NCI-H187 (cell line): ENCODE data around the gene ECSCR.
A peak's percentile ranks its signal among the peaks of the same experiment; 100 is the strongest.
"Not testable (repeated sequence)": the region's sequence is repeated elsewhere in the genome, so short reads cannot be mapped to it uniquely, and the experiment has no call there.

Source experiments
- DNase-seq, 2 experiments: peaks; one replicate each; lab custom pipeline; 2025; lab: John Stamatoyannopoulos, UW

ECSCR gene

GRCh38 chr5:139445325-139446170, 17.0 kb downstream of the ECSCR start:
- no peak for DNase-seq

DNA sequence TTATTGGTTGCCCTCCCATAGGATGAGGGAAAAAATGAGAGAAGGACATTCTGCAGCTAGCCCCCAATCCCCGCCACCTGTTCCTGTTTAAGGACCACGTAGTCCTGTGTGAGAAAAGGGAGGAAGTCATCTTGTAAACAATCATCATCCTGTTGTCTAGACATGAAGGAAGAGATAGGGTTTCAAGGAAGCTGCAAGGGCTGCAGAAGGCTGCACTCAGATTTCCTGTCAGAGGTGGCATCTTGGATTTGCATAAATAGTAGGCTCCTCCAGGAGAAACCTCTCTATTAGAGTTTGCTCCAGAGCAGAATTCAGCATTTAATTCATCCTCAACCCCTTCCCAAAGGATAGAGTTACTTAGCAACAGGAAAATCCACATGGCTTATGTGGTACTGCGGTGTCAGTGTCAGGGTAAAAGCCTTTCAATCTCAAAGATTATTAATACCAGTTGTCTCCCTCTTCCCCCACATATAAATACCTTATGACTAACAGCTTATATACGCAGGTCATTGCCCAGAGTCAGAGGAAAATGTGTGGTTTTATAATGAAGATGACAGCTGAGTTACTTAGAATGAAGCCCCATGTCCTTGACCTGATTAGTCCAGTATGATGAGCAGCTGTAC, 18.6 kb downstream of the ECSCR start:
- no peak for DNase-seq

- not testable (repeated sequence) for DNase-seq
Observed at GRCh38 chr5:139440416-139440815, 22.1 kb downstream of the ECSCR start.

- DNase-seq: peak; percentile 88 to 90
Observed at GRCh38 chr5:139439013-139439903, 23.3 kb downstream of the ECSCR start, which contains the start of gene DNAJC18. Gene DNAJC18, minus strand, starts transcription at chr5:139439525. Its CDS starts 80 bp downstream, at chr5:139439445.

DNA sequence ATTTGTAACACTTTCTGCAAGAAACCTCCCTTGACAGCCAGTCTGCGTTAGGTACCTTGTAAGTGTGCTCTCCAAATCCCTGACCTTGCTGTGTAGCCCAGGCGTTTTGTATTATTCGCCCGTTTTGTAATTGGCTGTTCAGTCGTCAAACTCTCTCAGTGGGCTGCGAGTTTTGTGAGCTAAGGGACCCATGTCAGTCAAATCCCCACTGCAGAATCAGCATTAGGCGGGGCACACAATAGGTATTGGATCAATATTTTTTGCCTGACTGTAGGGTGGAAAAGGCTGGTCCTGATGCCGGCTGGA, 23.9 kb downstream of the ECSCR start:
- no peak for DNase-seq

- no peak for DNase-seq
Observed at GRCh38 chr5:139435676-139436075, 26.9 kb downstream of the ECSCR start.

DNA sequence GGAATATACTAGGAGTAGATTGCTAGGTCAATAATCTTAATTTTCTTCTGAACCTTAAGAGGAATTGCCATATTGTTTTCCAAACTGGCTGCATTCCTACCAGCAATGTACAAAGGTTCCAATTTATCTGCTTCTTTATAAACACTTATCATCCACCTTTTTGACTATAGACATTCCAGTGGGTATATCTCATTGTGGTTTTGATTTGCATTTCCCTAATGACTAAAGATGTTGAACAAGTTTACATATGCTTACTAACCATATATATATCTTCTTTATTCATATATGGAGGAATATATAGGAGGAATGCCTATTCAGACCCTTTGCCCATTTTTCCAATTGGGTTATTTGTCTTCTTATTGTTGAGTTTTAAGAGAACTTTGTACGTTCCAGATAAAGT, 30.8 kb downstream of the ECSCR start:
- no peak for DNase-seq

DNA sequence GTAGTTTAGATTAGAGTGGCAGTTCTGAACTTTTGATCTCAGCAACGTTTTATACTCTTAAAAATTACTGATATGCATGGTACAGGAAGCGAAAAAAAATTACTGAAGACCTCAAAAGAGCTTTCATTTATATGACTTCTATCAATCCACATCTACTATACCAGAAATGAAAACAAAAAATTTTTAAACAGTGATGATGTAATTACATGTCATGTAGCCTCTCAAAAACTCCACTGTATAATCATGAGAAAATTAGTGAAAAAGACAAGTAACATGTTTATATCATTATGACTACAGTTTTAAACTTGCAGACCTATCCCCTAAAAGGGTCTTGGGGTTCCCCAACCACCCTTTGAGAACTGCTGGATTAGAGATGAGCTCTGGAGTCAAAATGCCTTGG, 32.5 kb downstream of the ECSCR start:
- DNase-seq: no peak

GRCh38 chr5:139426203-139426885, 36.2 kb downstream of the ECSCR start:
- no peak for DNase-seq

- no peak for DNase-seq
Observed at GRCh38 chr5:139425497-139425896, 37.0 kb downstream of the ECSCR start.

GRCh38 chr5:139422307-139422893, 40.1 kb downstream of the ECSCR start:
- peak; percentile 11 to 26 for DNase-seq

DNA sequence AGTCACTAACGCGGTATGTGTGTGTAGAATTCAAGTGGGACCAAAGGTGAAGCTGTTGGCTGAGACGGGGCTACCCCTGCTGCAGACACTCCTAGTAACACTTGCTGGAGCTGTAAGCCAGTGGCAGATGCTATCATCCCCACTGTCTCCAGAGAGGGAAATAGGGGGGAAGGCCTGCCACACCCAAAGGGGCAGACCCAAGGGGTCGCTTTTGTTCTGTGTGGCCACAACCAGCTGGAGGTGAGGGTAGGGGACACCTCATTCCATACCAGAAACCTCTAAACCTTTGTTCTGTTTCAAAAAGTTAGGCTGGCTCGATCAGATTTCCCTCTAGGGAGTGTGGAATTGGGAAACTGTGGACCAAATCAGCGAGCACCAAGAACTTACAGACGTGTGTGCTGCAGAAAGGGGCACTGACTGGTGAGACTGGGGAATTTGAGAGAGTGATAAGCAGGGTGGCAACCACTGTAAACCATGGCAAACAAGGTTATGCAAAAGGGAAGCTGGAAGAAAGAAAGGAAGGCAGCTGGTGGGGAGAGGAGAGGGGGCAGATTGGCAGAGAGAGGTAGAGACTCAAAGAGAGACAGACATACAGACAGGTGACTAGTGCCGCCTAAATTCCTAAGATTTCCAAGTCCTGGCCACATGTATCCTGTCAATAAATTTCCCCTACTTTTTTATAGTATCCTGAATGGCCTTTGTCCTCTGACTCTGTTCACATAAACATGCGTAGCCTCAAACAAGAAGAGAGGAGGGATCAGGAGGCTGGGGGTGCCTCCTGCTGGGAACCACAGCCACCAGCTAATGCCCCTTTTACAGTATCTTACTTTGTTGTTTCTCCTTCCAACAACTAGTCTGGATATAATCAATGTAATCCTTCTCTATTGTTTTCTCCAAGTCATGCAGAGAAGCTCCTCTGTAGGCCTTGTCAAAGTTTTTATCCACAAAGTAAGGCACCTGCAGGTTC, 43.0 kb downstream of the ECSCR start:
- no peak for DNase-seq

GRCh38 chr5:139418793-139419192, 43.8 kb downstream of the ECSCR start:
- no peak for DNase-seq

DNA sequence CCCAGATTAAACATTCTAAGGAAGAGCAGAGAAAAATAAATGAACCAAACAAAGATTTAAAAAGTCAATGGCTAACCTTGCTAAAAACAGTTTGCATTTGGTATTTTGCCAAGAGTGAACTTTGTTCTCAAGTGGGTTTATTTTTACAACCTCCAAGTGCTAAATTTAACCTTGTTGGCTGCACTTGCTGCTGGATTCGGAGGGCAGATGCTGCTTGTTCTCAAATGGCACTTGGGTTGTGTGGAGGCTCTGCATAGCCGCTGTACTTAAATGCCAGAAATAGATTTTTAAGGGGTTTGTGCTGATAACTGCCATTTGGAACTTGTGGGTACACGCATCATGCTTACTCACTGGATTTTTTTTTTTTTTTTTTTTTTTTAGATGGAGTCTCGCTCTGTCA, 45.3 kb downstream of the ECSCR start:
- peak; percentile 44 to 58 for DNase-seq

DNA sequence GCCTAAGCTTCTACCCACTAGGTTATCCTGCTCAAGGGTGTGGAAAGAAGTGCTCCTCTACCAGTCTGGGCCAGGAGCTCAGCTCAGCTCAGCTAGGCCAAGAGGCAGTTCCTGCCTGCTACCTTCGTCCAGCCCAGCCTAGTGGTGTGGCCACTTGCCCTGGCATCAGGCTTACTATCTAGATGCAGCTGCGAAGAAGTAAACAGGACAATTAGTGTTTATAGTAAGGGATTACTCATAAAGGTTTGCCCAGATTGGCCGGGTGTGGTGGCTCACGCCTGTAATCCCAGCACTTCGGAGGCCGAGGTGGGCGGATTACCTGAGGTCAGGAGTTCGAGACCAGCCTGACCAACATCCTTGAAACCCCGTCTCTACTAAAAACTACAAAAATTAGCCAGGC, 45.9 kb downstream of the ECSCR start:
- DNase-seq: no peak

DNA sequence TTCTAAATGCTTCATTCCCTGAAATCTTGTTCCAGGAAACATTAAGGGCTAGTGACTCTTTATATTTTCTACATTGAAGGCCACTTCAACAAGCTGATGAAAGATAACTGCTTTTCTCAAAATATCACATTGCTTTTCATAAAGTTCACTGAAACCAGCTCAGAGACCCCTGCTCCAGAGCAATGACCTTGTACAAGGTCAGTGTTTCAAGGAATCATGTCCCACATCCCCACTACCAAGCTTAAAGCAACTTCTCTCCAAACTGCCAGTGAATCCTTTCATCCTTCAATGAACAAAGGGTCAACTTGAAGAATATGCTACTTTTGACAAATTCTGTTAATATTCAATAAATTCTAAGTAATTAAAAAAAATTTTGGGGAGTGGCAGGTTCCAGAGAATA, 46.7 kb downstream of the ECSCR start:
- DNase-seq: no peak

GRCh38 chr5:139415221-139415861, 47.2 kb downstream of the ECSCR start:
- DNase-seq: no peak

DNA sequence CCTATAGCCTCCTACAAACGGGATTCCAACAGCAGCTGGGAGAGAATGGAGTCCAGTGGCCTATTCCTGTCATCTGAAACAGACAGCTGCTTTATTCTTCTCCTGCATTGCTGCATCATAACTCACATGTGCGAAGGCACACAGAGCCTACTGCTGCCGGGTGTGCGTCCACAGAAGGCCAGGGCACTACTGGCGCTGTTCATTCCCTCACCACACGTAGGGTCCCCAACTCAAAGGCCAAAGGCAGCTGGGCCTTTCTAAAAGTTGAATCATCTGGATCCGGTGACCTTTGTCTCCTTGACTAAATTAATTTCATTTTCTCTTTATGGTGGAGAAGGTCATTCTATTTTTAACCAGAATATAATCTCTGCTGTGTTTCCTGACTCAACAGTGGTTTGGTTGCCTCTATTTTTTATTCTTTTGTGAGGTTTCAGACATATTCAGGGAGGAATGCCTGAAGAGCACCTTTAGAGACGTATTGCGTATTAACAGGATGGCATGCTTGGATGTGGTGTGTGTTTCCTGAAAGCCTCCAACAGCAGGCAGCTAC, 47.9 kb downstream of the ECSCR start:
- DNase-seq: no peak

DNA sequence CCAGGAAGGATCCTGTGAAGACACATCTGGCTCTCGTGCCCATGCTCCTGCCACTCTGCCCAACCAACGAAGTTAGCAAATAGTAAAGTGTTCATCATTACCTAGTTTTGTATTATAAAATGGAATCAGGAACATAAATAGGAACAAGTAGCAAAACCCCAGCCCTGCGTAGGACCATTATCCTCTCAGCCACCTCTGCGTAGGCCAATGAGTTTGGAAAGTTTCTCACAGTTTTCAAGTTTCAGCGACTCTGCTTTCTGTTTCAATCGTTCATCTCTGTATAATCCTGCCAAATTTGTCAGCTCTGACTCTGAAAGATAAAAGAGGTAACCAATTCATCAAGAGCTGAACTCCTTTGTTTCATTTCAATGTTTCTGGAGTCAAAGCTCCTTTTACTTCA, 48.6 kb downstream of the ECSCR start:
- DNase-seq: no peak

DNA sequence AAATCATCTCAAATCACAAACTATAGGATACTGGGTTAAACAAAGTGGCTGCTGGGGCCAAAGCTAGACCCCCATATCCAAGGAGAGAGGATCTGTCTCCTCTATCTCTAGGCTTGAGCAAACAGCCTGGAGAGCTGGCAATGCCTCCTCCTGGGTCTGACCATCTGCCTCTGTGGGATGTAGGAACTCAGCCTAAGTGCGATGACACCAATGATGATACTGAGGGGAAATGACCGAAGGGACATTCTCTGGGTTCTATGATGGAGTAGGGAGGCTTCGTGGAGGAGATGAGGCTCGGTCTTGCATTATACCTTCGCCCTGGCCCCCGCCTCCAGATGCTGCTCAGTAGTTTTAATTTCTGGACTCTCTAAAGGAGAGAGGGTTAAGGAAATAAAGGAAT, 49.4 kb downstream of the ECSCR start:
- no peak for DNase-seq
